Endothelial cell (in vitro differentiated cells): ENCODE measurements around the gene PTPRD. TPM values are rescaled to one million over a fixed set of nuclear protein-coding genes. Genes with fewer than 3 reads are reported as not detected.

ENCODE experiments used
- DNase-seq: peaks from one replicate; pipeline ENCODE4 v3.0.0; 2021; ENCODE audit warnings: low spot score
- H3K27ac Mint-ChIP-seq: one replicate; pipeline ENCODE4 v1.8.0; 2021; ENCODE audit warnings: mixed read lengths, inconsistent platforms; ENCODE audit not compliant: unreplicated experiment
- H3K27me3 Mint-ChIP-seq: one replicate; pipeline ENCODE4 v1.8.0; 2021; ENCODE audit warnings: mild to moderate bottlenecking, moderate library complexity, mixed read lengths, inconsistent platforms; ENCODE audit not compliant: unreplicated experiment
- H3K36me3 Mint-ChIP-seq: one replicate; pipeline ENCODE4 v1.8.0; 2021; ENCODE audit warnings: mild to moderate bottlenecking, low read depth, mixed read lengths, inconsistent platforms; ENCODE audit not compliant: unreplicated experiment
- H3K4me1 Mint-ChIP-seq: one replicate; pipeline ENCODE4 v1.8.0; 2021; ENCODE audit warnings: mild to moderate bottlenecking, mixed read lengths, inconsistent platforms; ENCODE audit not compliant: unreplicated experiment
- H3K4me3 Mint-ChIP-seq: one replicate; pipeline ENCODE4 v1.8.0; 2021; ENCODE audit warnings: mild to moderate bottlenecking, mixed read lengths, inconsistent platforms; ENCODE audit not compliant: unreplicated experiment
- H3K9me3 Mint-ChIP-seq: one replicate; pipeline ENCODE4 v1.8.0; 2021; ENCODE audit warnings: mixed read lengths, inconsistent platforms; ENCODE audit not compliant: unreplicated experiment
- CTCF ChIP-seq: fragments of 200-600 bp; sonication (generic); IDR thresholded peaks from one replicate; pipeline ENCODE4 v1.5.0; 2021; ENCODE audit warnings: antibody characterized with exemption; ENCODE audit not compliant: unreplicated experiment
- total RNA-seq: library from RNA; stranded (reverse); fragmentation: NEBNext Ultra II Directional; extraction: Animal tissue kit (Norgen Biotek cat#: 25700); gene quantifications from one replicate; pipeline ENCODE4 v1.2.1, GENCODE V29; 2021; ENCODE audit not compliant: unreplicated experiment

The PTPRD gene
- total RNA-seq, 1 donor from 2014 or later, result 47.8 TPM

GRCh38 chr9:8666060-8666459 is 1946.7 kb downstream of the PTPRD start:
- H3K36me3 Mint-ChIP-seq, result no peaks in the 10 kb centered on the region
- H3K27ac Mint-ChIP-seq, result no peak overlapping the region
- peaks cover 4% of the 10 kb centered on the region for H3K4me1 Mint-ChIP-seq
- H3K9me3 Mint-ChIP-seq, result no peaks in the 10 kb centered on the region
- no peaks in the 10 kb centered on the region for H3K27me3 Mint-ChIP-seq
- no peak for DNase-seq
- no peak for TF ChIP-seq CTCF
- no peak overlapping the region for H3K4me3 Mint-ChIP-seq

- H3K27me3 Mint-ChIP-seq, result no peaks in the 10 kb centered on the region
- H3K4me3 Mint-ChIP-seq, result no peak overlapping the region
- no peaks in the 10 kb centered on the region for H3K36me3 Mint-ChIP-seq
- H3K4me1 Mint-ChIP-seq, result no peaks in the 10 kb centered on the region
- no peak overlapping the region for H3K27ac Mint-ChIP-seq
- TF ChIP-seq CTCF, result no peak
- H3K9me3 Mint-ChIP-seq, result no peaks in the 10 kb centered on the region
- DNase-seq, result no peak
Measured at GRCh38 chr9:8660383-8660782, 1952.4 kb downstream of the PTPRD start.

GRCh38 chr9:8659108-8659507 is 1953.7 kb downstream of the PTPRD start:
- Mint-ChIP-seq H3K9me3 (no peaks in the 10 kb centered on the region), H3K27ac (no peak overlapping the region), H3K36me3 (no peaks in the 10 kb centered on the region), H3K4me3 (no peak overlapping the region), H3K4me1 (no peaks in the 10 kb centered on the region), H3K27me3 (no peaks in the 10 kb centered on the region)
- no peak for DNase-seq
- no peak for TF ChIP-seq CTCF

- TF ChIP-seq CTCF, result no peak
- H3K27me3 Mint-ChIP-seq, result no peaks in the 10 kb centered on the region
Measured at GRCh38 chr9:8655071-8655470, 1957.7 kb downstream of the PTPRD start.

GRCh38 chr9:8653855-8654254 is 1958.9 kb downstream of the PTPRD start:
- no peak for DNase-seq
- no peak overlapping the region for H3K27ac Mint-ChIP-seq
- H3K9me3 Mint-ChIP-seq, result no peaks in the 10 kb centered on the region
- H3K27me3 Mint-ChIP-seq, result no peaks in the 10 kb centered on the region
- H3K4me1 Mint-ChIP-seq, result peaks cover 3% of the 10 kb centered on the region
- H3K36me3 Mint-ChIP-seq, result no peaks in the 10 kb centered on the region
- H3K4me3 Mint-ChIP-seq, result no peak overlapping the region
- TF ChIP-seq CTCF, result no peak

More at GRCh38 chr9:8655071-8655470, 1957.7 kb downstream of the PTPRD start:
- DNase-seq, result no peak
- peaks cover 3% of the 10 kb centered on the region for H3K4me1 Mint-ChIP-seq
- no peak overlapping the region for H3K4me3 Mint-ChIP-seq
- H3K27ac Mint-ChIP-seq, result no peak overlapping the region
- H3K36me3 Mint-ChIP-seq, result no peaks in the 10 kb centered on the region
- no peaks in the 10 kb centered on the region for H3K9me3 Mint-ChIP-seq
